ENCODE data around the gene ZFC3H1. TPM values are rescaled to one million over a fixed set of nuclear protein-coding genes. Genes with fewer than 3 reads are reported as not detected.

The ZFC3H1 gene
- total RNA-seq, 1 donor from 2014 or later = 13.4 TPM

GRCh38 chr12:71636704-71637115 is 26.9 kb downstream of the ZFC3H1 start:
- ATAC-seq (peak; percentile 84), DNase-seq (ENCODE audit: low spot score) (no peak)

GRCh38 chr12:71627438-71628002 is 36.1 kb downstream of the ZFC3H1 start:
- ATAC-seq (no peak), DNase-seq (ENCODE audit: low spot score) (no peak)

GRCh38 chr12:71626768-71627167 is 36.9 kb downstream of the ZFC3H1 start:
- ATAC-seq (no peak), DNase-seq (ENCODE audit: low spot score) (no peak)

- DNase-seq (ENCODE audit: low spot score) (no peak), ATAC-seq (no peak)
These were observed 37.5 kb downstream of the ZFC3H1 start for GRCh38 chr12:71626098-71626497.

- ATAC-seq (no peak), DNase-seq (ENCODE audit: low spot score) (no peak)
These were observed 38.2 kb downstream of the ZFC3H1 start for GRCh38 chr12:71625476-71625875.

- no peak for DNase-seq (ENCODE audit: low spot score)
- ATAC-seq = no peak
These were observed 41.7 kb downstream of the ZFC3H1 start for GRCh38 chr12:71621938-71622337.

- DNase-seq (ENCODE audit: low spot score) = no peak
- ATAC-seq = no peak
These were observed 53.4 kb downstream of the ZFC3H1 start for GRCh38 chr12:71610031-71610795.

- DNase-seq (ENCODE audit: low spot score) (no peak), ATAC-seq (no peak)
These were observed 55.9 kb downstream of the ZFC3H1 start for GRCh38 chr12:71607494-71608330.

GRCh38 chr12:71605039-71605438 is 58.6 kb downstream of the ZFC3H1 start:
- ATAC-seq (peak; percentile 88), DNase-seq (ENCODE audit: low spot score) (no peak)

GRCh38 chr12:71602761-71603577 is 60.7 kb downstream of the ZFC3H1 start:
- ATAC-seq (no peak), DNase-seq (ENCODE audit: low spot score) (no peak)

- no peak for ATAC-seq
- DNase-seq (ENCODE audit: low spot score) = no peak
These were observed 62.1 kb downstream of the ZFC3H1 start for GRCh38 chr12:71601546-71601945.

- no peak for ATAC-seq
- no peak for DNase-seq (ENCODE audit: low spot score)
These were observed 64.4 kb downstream of the ZFC3H1 start for GRCh38 chr12:71599210-71599609.

- ATAC-seq (no peak), DNase-seq (ENCODE audit: low spot score) (no peak)
These were observed 69.3 kb downstream of the ZFC3H1 start for GRCh38 chr12:71594214-71594948.

GRCh38 chr12:71592841-71593240 is 70.8 kb downstream of the ZFC3H1 start:
- DNase-seq (ENCODE audit: low spot score) (no peak), ATAC-seq (no peak)

GRCh38 chr12:71591601-71592000 is 72.0 kb downstream of the ZFC3H1 start:
- ATAC-seq (no peak), DNase-seq (ENCODE audit: low spot score) (no peak)

- DNase-seq (ENCODE audit: low spot score) (no peak), ATAC-seq (no peak)
These were observed 74.2 kb downstream of the ZFC3H1 start for GRCh38 chr12:71589478-71589881.

GRCh38 chr12:71587012-71587411 is 76.6 kb downstream of the ZFC3H1 start:
- DNase-seq (ENCODE audit: low spot score) = no peak
- no peak for ATAC-seq

- DNase-seq (ENCODE audit: low spot score) (no peak), ATAC-seq (no peak)
These were observed 78.4 kb downstream of the ZFC3H1 start for GRCh38 chr12:71585218-71585617.

GRCh38 chr12:71584356-71584755 is 79.3 kb downstream of the ZFC3H1 start:
- no peak for ATAC-seq
- no peak for DNase-seq (ENCODE audit: low spot score)

- DNase-seq (ENCODE audit: low spot score) (no peak), ATAC-seq (no peak)
These were observed 80.7 kb downstream of the ZFC3H1 start for GRCh38 chr12:71582925-71583324.
